IMR-90 (cell line): ENCODE measurements around the gene KBTBD13.

Experiments used
- MXI1 ChIP-seq: IDR thresholded peaks from 2 replicates; pipeline ENCODE4 v1.6.1; 2012; ENCODE audit warnings: low read depth, mild to moderate bottlenecking, low read length, moderate library complexity, borderline replicate concordance
- TF ChIP-seq, protein P1 (sequence below): conservative IDR thresholded peaks from 2 replicates; pipeline ENCODE4 v1.5.1; 2012; ENCODE audit warnings: mild to moderate bottlenecking, low read depth, low read length, improper control_type of control experiment

DNA sequence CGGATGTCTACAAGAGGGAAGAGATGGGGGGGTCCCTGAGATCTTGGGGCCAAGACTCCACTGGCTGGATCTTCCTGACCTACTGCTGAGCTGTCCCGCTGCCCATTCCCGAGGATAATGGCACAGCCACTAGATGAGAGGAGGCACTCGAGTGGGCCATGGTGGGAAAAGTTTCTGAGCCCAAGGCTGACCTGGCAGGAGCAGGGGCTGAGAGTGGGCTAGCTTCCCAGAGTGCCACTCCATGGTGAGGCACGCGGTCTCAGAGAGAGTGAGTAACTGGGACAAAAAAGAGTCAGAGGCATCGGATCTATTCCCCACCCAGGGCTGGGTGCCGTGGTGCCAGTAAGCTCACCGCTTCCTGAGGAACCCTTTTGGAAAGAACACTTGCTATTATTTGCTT, 20.4 kb upstream of the KBTBD13 start:
- TF ChIP-seq, protein P1, sequence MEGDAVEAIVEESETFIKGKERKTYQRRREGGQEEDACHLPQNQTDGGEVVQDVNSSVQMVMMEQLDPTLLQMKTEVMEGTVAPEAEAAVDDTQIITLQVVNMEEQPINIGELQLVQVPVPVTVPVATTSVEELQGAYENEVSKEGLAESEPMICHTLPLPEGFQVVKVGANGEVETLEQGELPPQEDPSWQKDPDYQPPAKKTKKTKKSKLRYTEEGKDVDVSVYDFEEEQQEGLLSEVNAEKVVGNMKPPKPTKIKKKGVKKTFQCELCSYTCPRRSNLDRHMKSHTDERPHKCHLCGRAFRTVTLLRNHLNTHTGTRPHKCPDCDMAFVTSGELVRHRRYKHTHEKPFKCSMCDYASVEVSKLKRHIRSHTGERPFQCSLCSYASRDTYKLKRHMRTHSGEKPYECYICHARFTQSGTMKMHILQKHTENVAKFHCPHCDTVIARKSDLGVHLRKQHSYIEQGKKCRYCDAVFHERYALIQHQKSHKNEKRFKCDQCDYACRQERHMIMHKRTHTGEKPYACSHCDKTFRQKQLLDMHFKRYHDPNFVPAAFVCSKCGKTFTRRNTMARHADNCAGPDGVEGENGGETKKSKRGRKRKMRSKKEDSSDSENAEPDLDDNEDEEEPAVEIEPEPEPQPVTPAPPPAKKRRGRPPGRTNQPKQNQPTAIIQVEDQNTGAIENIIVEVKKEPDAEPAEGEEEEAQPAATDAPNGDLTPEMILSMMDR: no peak
- no peak for TF ChIP-seq MXI1
